ENCODE measurements around the gene NFE2L2. TPM values are rescaled to one million over a fixed set of nuclear protein-coding genes. Genes with fewer than 3 reads are reported as not detected.

NFE2L2 gene
- polyA plus RNA-seq, 1 experiment: 321 TPM

GRCh38 chr2:177242121-177242987, 22.2 kb downstream of the NFE2L2 start:
- Histone ChIP-seq H3K27ac (ENCODE audit: low read depth, low read length) (peak overlapping the region; percentile 94), H3K9me3 (ENCODE audit: control insufficient read depth, insufficient read depth, low read length) (no peaks in the 10 kb centered on the region), H3K27me3 (ENCODE audit: control insufficient read depth, insufficient read depth, low read length) (no peaks in the 10 kb centered on the region), H3K4me3 (ENCODE audit: low read depth, low read length) (peak overlapping the region; percentile 37)
- CTCF ChIA-PET: interaction anchor here (1.2 to 1.4 kb wide), 2 partner anchors 8 to 94 kb away, joined by 3 read pairs; no protein-coding TSS in a partner anchor
- TF ChIP-seq, protein P1, sequence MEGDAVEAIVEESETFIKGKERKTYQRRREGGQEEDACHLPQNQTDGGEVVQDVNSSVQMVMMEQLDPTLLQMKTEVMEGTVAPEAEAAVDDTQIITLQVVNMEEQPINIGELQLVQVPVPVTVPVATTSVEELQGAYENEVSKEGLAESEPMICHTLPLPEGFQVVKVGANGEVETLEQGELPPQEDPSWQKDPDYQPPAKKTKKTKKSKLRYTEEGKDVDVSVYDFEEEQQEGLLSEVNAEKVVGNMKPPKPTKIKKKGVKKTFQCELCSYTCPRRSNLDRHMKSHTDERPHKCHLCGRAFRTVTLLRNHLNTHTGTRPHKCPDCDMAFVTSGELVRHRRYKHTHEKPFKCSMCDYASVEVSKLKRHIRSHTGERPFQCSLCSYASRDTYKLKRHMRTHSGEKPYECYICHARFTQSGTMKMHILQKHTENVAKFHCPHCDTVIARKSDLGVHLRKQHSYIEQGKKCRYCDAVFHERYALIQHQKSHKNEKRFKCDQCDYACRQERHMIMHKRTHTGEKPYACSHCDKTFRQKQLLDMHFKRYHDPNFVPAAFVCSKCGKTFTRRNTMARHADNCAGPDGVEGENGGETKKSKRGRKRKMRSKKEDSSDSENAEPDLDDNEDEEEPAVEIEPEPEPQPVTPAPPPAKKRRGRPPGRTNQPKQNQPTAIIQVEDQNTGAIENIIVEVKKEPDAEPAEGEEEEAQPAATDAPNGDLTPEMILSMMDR (IDR thresholded peaks at IDR 0.05; ENCODE audit: low read depth, low read length): no peak
- DNase-seq (ENCODE audit: low read depth, low spot score): peak; percentile 82
- POLR2A ChIA-PET: interaction anchor here (1.1 to 1.3 kb wide), 2 partner anchors 21 kb away, joined by 3 to 7 read pairs; partner anchors contain the start of gene NFE2L2

- H3K4me3 ChIP-seq (ENCODE audit: low read depth, low read length): peak overlapping the region; percentile 37
- CTCF ChIA-PET: interaction anchor here (0.6 to 4.2 kb wide), 5 partner anchors 9 to 92 kb away, joined by 3 to 20 read pairs (median 12); partner anchors contain the start of gene NFE2L2
- no peaks in the 10 kb centered on the region for H3K9me3 ChIP-seq (ENCODE audit: control insufficient read depth, insufficient read depth, low read length)
- peak overlapping the region; percentile 94 for H3K27ac ChIP-seq (ENCODE audit: low read depth, low read length)
- POLR2A ChIA-PET: interaction anchor here (1.0 to 1.1 kb wide), 2 partner anchors 22 to 23 kb away, joined by 3 to 5 read pairs; partner anchors contain the start of gene NFE2L2
- TF ChIP-seq, protein P1 (IDR thresholded peaks at IDR 0.05; ENCODE audit: low read depth, low read length): no peak
- no peak for DNase-seq (ENCODE audit: low read depth, low spot score)
- no peaks in the 10 kb centered on the region for H3K27me3 ChIP-seq (ENCODE audit: control insufficient read depth, insufficient read depth, low read length)
Measured at GRCh38 chr2:177241711-177242120, 22.8 kb downstream of the NFE2L2 start.

GRCh38 chr2:177239932-177240630, 24.4 kb downstream of the NFE2L2 start:
- ChIA-PET POLR2A (interaction anchor here (0.7 to 2.3 kb wide), 5 partner anchors 23 to 70 kb away, joined by 4 to 6 read pairs (median 6); partner anchors contain the start of gene NFE2L2), CTCF (interaction anchor here (0.7 to 4.2 kb wide), 7 partner anchors 24 to 178 kb away, joined by 3 to 20 read pairs (median 5); partner anchors contain the start of gene NFE2L2)
- no peak for DNase-seq (ENCODE audit: low read depth, low spot score)

DNA sequence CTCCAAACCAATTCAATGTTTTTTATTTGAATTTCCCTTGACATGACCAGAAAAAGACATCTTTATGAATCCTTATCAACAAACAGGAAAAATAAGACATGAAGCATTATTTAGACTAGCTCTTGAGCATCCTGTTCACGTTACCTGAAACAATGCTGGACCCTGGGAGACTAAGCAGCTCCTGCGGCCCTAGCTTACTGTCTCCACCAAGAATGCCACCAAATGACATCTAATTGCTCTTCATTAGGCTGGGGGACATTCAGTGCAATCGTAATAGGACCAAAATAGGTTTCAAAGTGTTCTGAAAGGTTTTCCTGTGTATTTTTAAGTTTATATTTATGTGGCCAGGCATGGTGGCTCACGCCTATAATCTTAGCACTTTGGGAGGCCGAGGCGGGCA, 25.5 kb downstream of the NFE2L2 start:
- CTCF ChIA-PET: interaction anchor here (0.7 to 4.2 kb wide), 5 partner anchors 9 to 96 kb away, joined by 3 to 20 read pairs (median 11); partner anchors contain the start of gene NFE2L2
- no peak overlapping the region for H3K27ac ChIP-seq (ENCODE audit: low read depth, low read length)

More at GRCh38 chr2:177239932-177240630, 24.4 kb downstream of the NFE2L2 start:
- H3K27me3 ChIP-seq (ENCODE audit: control insufficient read depth, insufficient read depth, low read length): no peaks in the 10 kb centered on the region
- H3K27ac ChIP-seq (ENCODE audit: low read depth, low read length): no peak overlapping the region
- TF ChIP-seq, protein P1 (IDR thresholded peaks at IDR 0.05; ENCODE audit: low read depth, low read length): no peak
- no peak overlapping the region for H3K4me3 ChIP-seq (ENCODE audit: low read depth, low read length)
- H3K9me3 ChIP-seq (ENCODE audit: control insufficient read depth, insufficient read depth, low read length): no peaks in the 10 kb centered on the region

More for the DNA sequence above, 25.5 kb downstream of the NFE2L2 start:
- H3K4me3 ChIP-seq (ENCODE audit: low read depth, low read length): no peak overlapping the region
- TF ChIP-seq, protein P1 (IDR thresholded peaks at IDR 0.05; ENCODE audit: low read depth, low read length): no peak
- DNase-seq (ENCODE audit: low read depth, low spot score): no peak
- H3K27me3 ChIP-seq (ENCODE audit: control insufficient read depth, insufficient read depth, low read length): no peaks in the 10 kb centered on the region
- POLR2A ChIA-PET: interaction anchor here (0.7 to 2.3 kb wide), 3 partner anchors 24 to 71 kb away, joined by 6 read pairs; partner anchors contain the start of gene NFE2L2
- H3K9me3 ChIP-seq (ENCODE audit: control insufficient read depth, insufficient read depth, low read length): no peaks in the 10 kb centered on the region
